ENCODE measurements around the gene ZNF469.

- no peak for TF ChIP-seq CTCF (IDR thresholded peaks at IDR 0.05)
- TF ChIP-seq POLR2A (IDR thresholded peaks at IDR 0.05) = no peak
These were observed 30.9 kb downstream of the ZNF469 start for GRCh38 chr16:88413631-88414030.

Data from suprapubic skin (tissue), 3 donors.